Smooth muscle cell (in vitro differentiated cells): Measurements from ENCODE around the gene BTBD9. TPM values are rescaled to one million over a fixed set of nuclear protein-coding genes. Genes with fewer than 3 reads are reported as not detected.

Source experiments
- DNase-seq: peaks from one replicate; lab custom pipeline; 2025; ENCODE audit not compliant: unreplicated experiment; lab: John Stamatoyannopoulos, UW
- H2AFZ ChIP-seq: fragments of 200-600 bp; sonication (generic); 2 replicates; pipeline ENCODE4 v1.6.0; 2016; ENCODE audit warnings: antibody characterized with exemption, low read depth, mild to moderate bottlenecking
- H3F3A ChIP-seq: fragments of 200-600 bp; sonication (generic); 2 replicates; pipeline ENCODE4 v1.6.0; 2017; ENCODE audit warnings: antibody characterized with exemption, low read depth
- H3K27ac ChIP-seq: fragments of 200-600 bp; sonication (generic); 2 replicates; pipeline ENCODE4 v1.5.1; 2016; ENCODE audit warnings: low read depth, mild to moderate bottlenecking
- H3K27me3 ChIP-seq: fragments of 200-600 bp; sonication (generic); 2 replicates; pipeline ENCODE4 v1.6.1; 2016; ENCODE audit warnings: low read depth, mild to moderate bottlenecking
- H3K36me3 ChIP-seq: fragments of 200-600 bp; sonication (generic); 2 replicates; pipeline ENCODE4 v1.5.1; 2016; ENCODE audit warnings: low read depth
- H3K4me1 ChIP-seq: fragments of 200-600 bp; sonication (generic); 2 replicates; pipeline ENCODE4 v1.5.1; 2016; ENCODE audit warnings: low read depth
- H3K4me2 ChIP-seq: fragments of 200-600 bp; sonication (generic); 2 replicates; pipeline ENCODE4 v1.6.0; 2016; ENCODE audit warnings: mild to moderate bottlenecking
- H3K4me3 ChIP-seq: fragments of 200-600 bp; sonication (generic); 2 replicates; pipeline ENCODE4 v1.5.1; 2016; ENCODE audit warnings: mild to moderate bottlenecking
- H3K79me2 ChIP-seq: fragments of 200-600 bp; sonication (generic); 2 replicates; pipeline ENCODE4 v1.6.0; 2016; ENCODE audit warnings: low read depth, mild to moderate bottlenecking
- H3K9ac ChIP-seq: fragments of 200-600 bp; sonication (generic); 2 replicates; pipeline ENCODE4 v1.6.0; 2016; ENCODE audit warnings: low read depth
- H3K9me3 ChIP-seq: fragments of 200-600 bp; sonication (generic); replicated peaks from 2 replicates; pipeline ENCODE4 v1.5.1; 2016; ENCODE audit warnings: low read depth
- H4K20me1 ChIP-seq: fragments of 200-600 bp; sonication (generic); 2 replicates; pipeline ENCODE4 v1.6.0; 2016; ENCODE audit warnings: low read depth
- CTCF ChIP-seq: fragments of 200-600 bp; sonication (generic); IDR thresholded peaks from 2 replicates; pipeline ENCODE4 v1.5.1; 2017; ENCODE audit warnings: borderline replicate concordance, mild to moderate bottlenecking, antibody characterized with exemption; ENCODE audit not compliant: insufficient read depth, poor library complexity, severe bottlenecking
- WGBS: methylation state at CpG from one replicate; pipeline ENCODE4 v1.1.7; 2016; ENCODE audit warnings: low lambda C conversion rate; 5-methylcytosine and 5-hydroxymethylcytosine counted together
- polyA plus RNA-seq: library from polyadenylated mRNA; unstranded; fragments of >200 nt; fragmentation: Nextera tagmentation; extraction: Ambion mirVana; gene quantifications from 2 replicates; pipeline ENCODE4 v1.2.1, GENCODE V29; 2016
- total RNA-seq: library from RNA; depleted of rRNA; stranded (reverse); fragments of >200 nt; gene quantifications from 2 replicates; pipeline ENCODE4 v1.2.3, GENCODE V29; 2014

Gene BTBD9
- total and polyA plus RNA-seq, 2 experiments from 2014 or later, result 5.6 to 12.5 TPM

- no peak overlapping the region for H3K4me2 ChIP-seq
- WGBS, result 87% methylated on average over 4 of the region's 5 CpGs
- H3K79me2 ChIP-seq, result no peaks in the 10 kb centered on the region
- no peaks in the 10 kb centered on the region for H3F3A ChIP-seq
- TF ChIP-seq CTCF, result no peak
- H3K27ac ChIP-seq, result no peak overlapping the region
- H3K36me3 ChIP-seq, result no peaks in the 10 kb centered on the region
- DNase-seq, result no peak
- no peaks in the 10 kb centered on the region for H3K4me1 ChIP-seq
- no peak overlapping the region for H3K4me3 ChIP-seq
- no peaks in the 10 kb centered on the region for H3K27me3 ChIP-seq
- no peak overlapping the region for H3K9ac ChIP-seq
- H3K9me3 ChIP-seq, result no peaks in the 10 kb centered on the region
- peaks cover 4% of the 10 kb centered on the region for H4K20me1 ChIP-seq
- no peak overlapping the region for H2AFZ ChIP-seq
These were observed 136.5 kb downstream of the BTBD9 start for GRCh38 chr6:38503032-38503773.

- Histone ChIP-seq H2AFZ (no peak overlapping the region), H3K4me1 (no peaks in the 10 kb centered on the region), H3K4me2 (no peak overlapping the region), H4K20me1 (peaks cover 11% of the 10 kb centered on the region), H3K9me3 (no peaks in the 10 kb centered on the region), H3K27me3 (no peaks in the 10 kb centered on the region), H3F3A (no peaks in the 10 kb centered on the region), H3K36me3 (no peaks in the 10 kb centered on the region), H3K4me3 (no peak overlapping the region), H3K9ac (no peak overlapping the region), H3K79me2 (no peaks in the 10 kb centered on the region), H3K27ac (no peak overlapping the region)
- TF ChIP-seq CTCF, result no peak
- 75% methylated on average over 4 of the region's 4 CpGs for WGBS
- no peak for DNase-seq
These were observed 137.3 kb downstream of the BTBD9 start for GRCh38 chr6:38502423-38502822.

- H3K27me3 ChIP-seq, result no peaks in the 10 kb centered on the region
- H3K27ac ChIP-seq, result no peak overlapping the region
- no peak overlapping the region for H3K4me3 ChIP-seq
- H3K4me2 ChIP-seq, result no peak overlapping the region
- H3F3A ChIP-seq, result no peaks in the 10 kb centered on the region
- peaks cover 16% of the 10 kb centered on the region for H4K20me1 ChIP-seq
- no peaks in the 10 kb centered on the region for H3K79me2 ChIP-seq
- no peak for DNase-seq
- no peaks in the 10 kb centered on the region for H3K36me3 ChIP-seq
- TF ChIP-seq CTCF, result no peak
- H2AFZ ChIP-seq, result no peak overlapping the region
- no peaks in the 10 kb centered on the region for H3K4me1 ChIP-seq
- no peak overlapping the region for H3K9ac ChIP-seq
- no peaks in the 10 kb centered on the region for H3K9me3 ChIP-seq
- WGBS, result 86% methylated on average over 1 of the region's 1 CpG
These were observed 137.8 kb downstream of the BTBD9 start for GRCh38 chr6:38501931-38502330.
